HepG2 (cell line): ENCODE data around the gene RPTOR. TPM values are rescaled to one million over a fixed set of nuclear protein-coding genes. Genes with fewer than 3 reads are reported as not detected.
A peak's percentile ranks its signal among the peaks of the same experiment; 100 is the strongest.

Experiments
- ARHGAP35 ChIP-seq: sonication (generic); formaldehyde crosslinking; IDR thresholded peaks from 2 replicates; pipeline ENCODE4 v1.9.0; 2022; ENCODE audit warnings: mild to moderate bottlenecking, inconsistent platforms, moderate library complexity, missing genetic modification reagents, borderline replicate concordance
- ARNT2 ChIP-seq: sonication (generic); formaldehyde crosslinking; IDR thresholded peaks from 2 replicates; pipeline ENCODE4 v1.8.0; 2022; ENCODE audit warnings: mild to moderate bottlenecking, low read depth, missing genetic modification reagents, moderate library complexity
- CCDC6 ChIP-seq: sonication (generic); formaldehyde crosslinking; IDR thresholded peaks from 2 replicates; pipeline ENCODE4 v1.8.1; 2022; ENCODE audit warnings: mild to moderate bottlenecking, missing genetic modification reagents, moderate library complexity
- E2F1 ChIP-seq: sonication (generic); formaldehyde crosslinking; IDR thresholded peaks from 2 replicates; pipeline ENCODE4 v1.5.0; 2020; ENCODE audit warnings: missing genetic modification reagents
- HNRNPK ChIP-seq: fragments of 200-400 bp; formaldehyde crosslinking; IDR thresholded peaks from 2 replicates; pipeline ENCODE4 v1.6.1; 2018; ENCODE audit warnings: low read length, low read depth, moderate library complexity, mild to moderate bottlenecking; ENCODE audit not compliant: poor library complexity, severe bottlenecking
- HNRNPL ChIP-seq: fragments of 200-400 bp; formaldehyde crosslinking; IDR thresholded peaks from 2 replicates; pipeline ENCODE4 v1.6.1; 2017; ENCODE audit warnings: mild to moderate bottlenecking, low read depth, low read length
- HOXA3 ChIP-seq: sonication (generic); formaldehyde crosslinking; IDR thresholded peaks from 2 replicates; pipeline ENCODE4 v1.5.0; 2020; ENCODE audit warnings: missing genetic modification reagents
- HOXD1 ChIP-seq: sonication (generic); formaldehyde crosslinking; IDR thresholded peaks from 2 replicates; pipeline ENCODE4 v1.5.0; 2020; ENCODE audit warnings: missing genetic modification reagents
- MLX ChIP-seq: IDR thresholded peaks from 2 replicates; pipeline ENCODE4 v1.6.1; 2016
- PBX2 ChIP-seq: IDR thresholded peaks from 2 replicates; pipeline ENCODE4 v1.6.1; 2016; ENCODE audit warnings: control low read depth
- PBX3 ChIP-seq: sonication (generic); formaldehyde crosslinking; IDR thresholded peaks from 2 replicates; pipeline ENCODE4 v1.8.1; 2023; ENCODE audit warnings: missing genetic modification reagents, inconsistent platforms, borderline replicate concordance
- PHF5A ChIP-seq: IDR thresholded peaks from one replicate; pipeline ENCODE4 v1.6.1; 2018; ENCODE audit warnings: low read depth, missing genetic modification reagents; ENCODE audit not compliant: unreplicated experiment
- PRDM4 ChIP-seq: sonication (generic); formaldehyde crosslinking; IDR thresholded peaks from 2 replicates; pipeline ENCODE4 v1.9.0; 2021; ENCODE audit warnings: missing genetic modification reagents, borderline replicate concordance
- RCOR2 ChIP-seq: IDR thresholded peaks from 2 replicates; pipeline ENCODE4 v1.6.1; 2016; ENCODE audit warnings: missing biosample characterization, missing genetic modification reagents
- SAP130 ChIP-seq: IDR thresholded peaks from 2 replicates; pipeline ENCODE4 v1.6.1; 2016; ENCODE audit warnings: low read depth
- SRSF4 ChIP-seq: fragments of 200-400 bp; formaldehyde crosslinking; IDR thresholded peaks from one replicate; pipeline ENCODE4 v1.6.1; 2018; ENCODE audit warnings: mild to moderate bottlenecking, low read depth, low read length, moderate library complexity; ENCODE audit not compliant: poor library complexity, severe bottlenecking
- TARDBP ChIP-seq: sonication (generic); formaldehyde crosslinking; IDR thresholded peaks from 2 replicates; pipeline ENCODE4 v1.8.0; 2022; ENCODE audit warnings: mild to moderate bottlenecking, missing genetic modification reagents
- THRA ChIP-seq: sonication (generic); formaldehyde crosslinking; IDR thresholded peaks from 2 replicates; pipeline ENCODE4 v1.4.0; 2020; ENCODE audit warnings: missing genetic modification reagents, borderline replicate concordance
- WIZ ChIP-seq: sonication (generic); formaldehyde crosslinking; IDR thresholded peaks from 2 replicates; pipeline ENCODE4 v1.5.1; 2020; ENCODE audit warnings: mild to moderate bottlenecking, missing genetic modification reagents
- ZNF263 ChIP-seq: sonication (generic); formaldehyde crosslinking; IDR thresholded peaks from 2 replicates; pipeline ENCODE4 v1.4.0; 2020; ENCODE audit warnings: missing genetic modification reagents
- ZNF326 ChIP-seq: sonication (generic); formaldehyde crosslinking; IDR thresholded peaks from 2 replicates; pipeline ENCODE4 v1.4.0; 2020; ENCODE audit warnings: missing genetic modification reagents, borderline replicate concordance
- ZNF331 ChIP-seq: sonication (generic); formaldehyde crosslinking; IDR thresholded peaks from 2 replicates; pipeline ENCODE4 v1.4.0; 2020; ENCODE audit warnings: missing genetic modification reagents
- polyA plus RNA-seq, 8 experiments: library from polyadenylated mRNA; depleted of rRNA in 3 of 8; stranded (reverse) in 7 of 8; unstranded in 1 of 8; fragments of >200 nt; fragmentation: Illumina TruSeq in 4 of 8; extraction: Trizol in 4 of 8; gene quantifications; 2 replicates each; pipeline versions ENCODE4 v1.2.1 to v1.2.3, GENCODE V29; 2011 to 2016; ENCODE audit warnings: low read depth in 4 of 8, missing spikeins in 1 of 8, mixed read lengths in 1 of 8; ENCODE audit not compliant: insufficient read depth in 1 of 8
- total RNA-seq, 5 experiments: library from RNA; depleted of rRNA; stranded (reverse); fragments of >200 nt; fragmentation: Illumina TruSeq; extraction: Trizol; gene quantifications; 2 replicates each; pipeline ENCODE4 v1.2.3, GENCODE V29; 2016; ENCODE audit warnings: low read depth in 1 of 5

Gene RPTOR
- total and polyA plus RNA-seq, 2 of the 13 experiments (the other 11 are each of a cell fraction or from before 2014, with no cell fraction given) = 6.6 to 25.3 TPM

GRCh38 chr17:80599546-80600305 is 55.1 kb downstream of the RPTOR start (continued):
- no peak for TF ChIP-seq PBX2 (CRISPR knock-in tag)
- no peak for TF ChIP-seq E2F1
- TF ChIP-seq TARDBP (CRISPR knock-in tag) = no peak
- TF ChIP-seq HNRNPK = no peak
- no peak for TF ChIP-seq PHF5A
- TF ChIP-seq ARNT2 (CRISPR knock-in tag) = no peak
- TF ChIP-seq SAP130 (CRISPR knock-in tag) = peak; percentile 73
- TF ChIP-seq RCOR2 (CRISPR knock-in tag) = no peak
- 0 out of 2 replicates have a peak, but pooled peaks have one; percentile 18 for TF ChIP-seq HOXA3 (CRISPR knock-in tag)
- TF ChIP-seq ZNF331 (CRISPR knock-in tag) = peak; percentile 17; the same call in 1 of the 2 replicates
- no peak for TF ChIP-seq WIZ (CRISPR knock-in tag)
- peak; percentile 42; the same call in 1 of the 2 replicates for TF ChIP-seq THRA (CRISPR knock-in tag)
- no peak for TF ChIP-seq ZNF326 (CRISPR knock-in tag)
- TF ChIP-seq CCDC6 = no peak
- no peak for TF ChIP-seq PBX3
- TF ChIP-seq PRDM4 = no peak
- no peak for TF ChIP-seq ZNF263 (CRISPR knock-in tag)
- TF ChIP-seq MLX (CRISPR knock-in tag) = no peak
- no peak for TF ChIP-seq SRSF4
- no peak for TF ChIP-seq HNRNPL
- TF ChIP-seq HOXD1 (CRISPR knock-in tag) = no peak
- no peak for TF ChIP-seq ARHGAP35 (CRISPR knock-in tag)
